ENCODE measurements around the gene ULK1.
"Not testable (repeated sequence)": the region's sequence is repeated elsewhere in the genome, so short reads cannot be mapped to it uniquely, and the experiment has no call there.

Gene ULK1

DNA sequence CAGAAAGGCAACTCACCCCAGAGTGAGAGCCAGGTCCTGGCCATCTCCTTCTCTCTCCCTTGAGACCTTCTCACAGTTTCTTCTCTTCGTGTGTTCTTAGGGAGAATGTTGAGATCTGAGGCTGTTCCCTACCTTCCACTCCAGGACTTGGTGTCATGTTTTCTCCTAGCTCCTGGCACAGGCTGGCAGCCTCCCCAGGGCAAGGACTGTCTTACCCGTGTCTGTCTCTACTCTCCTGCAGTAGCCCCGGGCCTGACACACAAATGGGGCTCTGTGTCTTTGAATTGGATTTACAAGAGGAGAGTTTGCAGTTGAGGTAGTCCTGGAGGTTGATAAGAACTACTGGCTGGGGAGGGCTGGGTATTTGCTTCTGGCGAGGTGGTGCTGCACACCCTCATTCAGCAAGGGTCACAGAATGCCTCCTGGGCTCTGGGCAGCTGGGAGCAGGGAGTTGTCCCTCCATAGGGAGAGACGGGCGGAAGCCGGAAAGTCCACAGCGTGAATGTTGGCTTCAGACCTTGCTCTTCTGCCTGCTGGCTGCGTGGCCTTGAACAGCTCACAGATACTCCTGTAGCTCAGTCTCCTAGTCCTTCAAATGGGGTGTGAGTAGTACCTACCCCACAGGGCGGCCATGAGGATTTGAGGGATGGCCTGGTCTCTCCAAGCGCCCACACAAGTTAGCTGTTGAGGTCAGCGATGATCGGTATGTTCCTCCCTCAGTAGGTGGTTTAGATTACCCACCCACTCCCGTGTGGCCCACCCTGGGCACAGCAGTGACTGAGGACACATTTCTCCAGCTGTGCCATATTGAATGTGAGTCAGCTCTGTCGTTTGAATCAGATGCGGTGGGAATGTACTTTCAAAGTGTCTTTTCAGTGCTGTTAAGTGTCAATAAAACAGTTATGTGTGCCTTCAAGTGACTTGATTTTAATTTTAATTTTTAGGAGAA is 65.5 kb downstream of the ULK1 start:
- H3F3A ChIP-seq (ENCODE audit: control insufficient read depth, insufficient read depth), result peaks cover 7% of the 10 kb centered on the region; the same call in 1 of the 2 replicates
- H3K9me3 ChIP-seq (ENCODE audit: control insufficient read depth, insufficient read depth, low read length), result no peaks in the 10 kb centered on the region
- H3K4me1 ChIP-seq (ENCODE audit: control insufficient read depth, low read length), result peaks cover 8% of the 10 kb centered on the region
- TF ChIP-seq, protein P1, sequence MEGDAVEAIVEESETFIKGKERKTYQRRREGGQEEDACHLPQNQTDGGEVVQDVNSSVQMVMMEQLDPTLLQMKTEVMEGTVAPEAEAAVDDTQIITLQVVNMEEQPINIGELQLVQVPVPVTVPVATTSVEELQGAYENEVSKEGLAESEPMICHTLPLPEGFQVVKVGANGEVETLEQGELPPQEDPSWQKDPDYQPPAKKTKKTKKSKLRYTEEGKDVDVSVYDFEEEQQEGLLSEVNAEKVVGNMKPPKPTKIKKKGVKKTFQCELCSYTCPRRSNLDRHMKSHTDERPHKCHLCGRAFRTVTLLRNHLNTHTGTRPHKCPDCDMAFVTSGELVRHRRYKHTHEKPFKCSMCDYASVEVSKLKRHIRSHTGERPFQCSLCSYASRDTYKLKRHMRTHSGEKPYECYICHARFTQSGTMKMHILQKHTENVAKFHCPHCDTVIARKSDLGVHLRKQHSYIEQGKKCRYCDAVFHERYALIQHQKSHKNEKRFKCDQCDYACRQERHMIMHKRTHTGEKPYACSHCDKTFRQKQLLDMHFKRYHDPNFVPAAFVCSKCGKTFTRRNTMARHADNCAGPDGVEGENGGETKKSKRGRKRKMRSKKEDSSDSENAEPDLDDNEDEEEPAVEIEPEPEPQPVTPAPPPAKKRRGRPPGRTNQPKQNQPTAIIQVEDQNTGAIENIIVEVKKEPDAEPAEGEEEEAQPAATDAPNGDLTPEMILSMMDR (IDR thresholded peaks at IDR 0.05; ENCODE audit: low read depth, low read length, poor library complexity, severe bottlenecking), result no peak
- no peak for TF ChIP-seq EZH2phosphoT487 (IDR thresholded peaks at IDR 0.05; ENCODE audit: borderline replicate concordance, low read length)
- no peak overlapping the region for H3K4me2 ChIP-seq (ENCODE audit: low read length)
- H3K36me3 ChIP-seq (ENCODE audit: control insufficient read depth, low read length), result peaks cover 38% of the 10 kb centered on the region
- H3K27me3 ChIP-seq (ENCODE audit: control insufficient read depth, low read length), result no peaks in the 10 kb centered on the region
- H3K4me3 ChIP-seq (ENCODE audit: low read length), result no peak overlapping the region
- no peaks in the 10 kb centered on the region for H3K9me2 ChIP-seq (replicated peaks; ENCODE audit: control insufficient read depth, low read length)
- peaks cover 29% of the 10 kb centered on the region for H4K20me1 ChIP-seq (ENCODE audit: control insufficient read depth, insufficient read depth, low read depth, low read length)
- peaks cover 88% of the 10 kb centered on the region for H3K79me2 ChIP-seq (ENCODE audit: control insufficient read depth, low read length)
- no peak overlapping the region for H3K27ac ChIP-seq (ENCODE audit: low read depth, low read length)

DNA sequence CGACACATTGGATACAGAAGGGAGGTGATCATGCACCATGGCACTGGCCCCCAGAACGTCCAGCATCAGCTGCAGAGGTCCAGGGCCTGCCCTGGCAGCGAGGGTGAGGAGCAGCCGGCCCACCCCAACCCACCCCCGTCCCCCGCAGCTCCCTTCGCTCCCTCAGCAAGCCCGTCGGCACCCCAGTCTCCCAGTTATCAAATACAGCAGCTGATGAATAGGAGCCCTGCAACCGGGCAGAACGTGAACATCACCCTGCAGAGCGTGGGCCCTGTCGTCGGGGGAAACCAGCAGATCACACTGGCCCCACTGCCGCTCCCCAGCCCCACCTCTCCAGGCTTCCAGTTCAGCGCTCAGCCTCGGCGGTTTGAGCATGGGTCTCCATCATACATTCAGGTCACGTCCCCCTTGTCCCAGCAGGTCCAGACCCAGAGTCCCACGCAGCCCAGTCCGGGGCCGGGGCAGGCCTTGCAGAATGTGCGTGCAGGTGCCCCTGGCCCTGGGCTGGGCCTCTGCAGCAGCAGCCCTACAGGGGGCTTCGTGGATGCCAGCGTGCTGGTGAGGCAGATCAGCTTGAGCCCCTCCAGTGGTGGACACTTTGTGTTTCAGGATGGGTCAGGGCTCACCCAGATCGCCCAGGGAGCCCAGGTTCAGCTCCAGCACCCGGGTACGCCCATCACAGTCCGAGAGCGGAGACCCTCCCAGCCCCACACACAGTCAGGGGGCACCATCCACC is 66.3 kb downstream of the ULK1 start:
- H3K27me3 ChIP-seq (ENCODE audit: control insufficient read depth, low read length); H3F3A ChIP-seq (ENCODE audit: control insufficient read depth, insufficient read depth); H3K4me1 ChIP-seq (ENCODE audit: control insufficient read depth, low read length); H3K9me2 ChIP-seq (replicated peaks; ENCODE audit: control insufficient read depth, low read length); H3K4me3 ChIP-seq (ENCODE audit: low read length); H3K4me2 ChIP-seq (ENCODE audit: low read length); H3K27ac ChIP-seq (ENCODE audit: low read depth, low read length); H3K9me3 ChIP-seq (ENCODE audit: control insufficient read depth, insufficient read depth, low read length): not testable (repeated sequence)
- peaks cover 88% of the 10 kb centered on the region for H3K79me2 ChIP-seq (ENCODE audit: control insufficient read depth, low read length)
- peaks cover 32% of the 10 kb centered on the region for H4K20me1 ChIP-seq (ENCODE audit: control insufficient read depth, insufficient read depth, low read depth, low read length)
- H3K36me3 ChIP-seq (ENCODE audit: control insufficient read depth, low read length), result peaks cover 40% of the 10 kb centered on the region

DNA sequence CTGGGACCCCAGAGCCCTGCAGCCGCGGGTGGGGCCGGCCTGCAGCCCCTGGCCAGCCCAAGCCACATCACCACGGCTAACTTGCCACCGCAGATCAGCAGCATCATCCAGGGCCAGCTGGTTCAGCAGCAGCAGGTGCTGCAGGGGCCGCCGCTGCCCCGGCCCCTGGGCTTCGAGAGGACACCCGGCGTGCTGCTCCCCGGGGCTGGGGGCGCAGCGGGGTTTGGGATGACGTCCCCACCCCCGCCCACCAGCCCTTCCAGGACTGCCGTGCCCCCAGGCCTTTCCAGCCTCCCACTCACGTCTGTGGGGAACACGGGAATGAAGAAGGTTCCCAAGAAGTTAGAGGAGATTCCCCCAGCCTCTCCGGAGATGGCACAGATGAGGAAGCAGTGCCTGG is 66.9 kb downstream of the ULK1 start:
- H3F3A ChIP-seq (ENCODE audit: control insufficient read depth, insufficient read depth); H3K9me2 ChIP-seq (replicated peaks; ENCODE audit: control insufficient read depth, low read length); H3K27me3 ChIP-seq (ENCODE audit: control insufficient read depth, low read length); H3K4me3 ChIP-seq (ENCODE audit: low read length); H3K9me3 ChIP-seq (ENCODE audit: control insufficient read depth, insufficient read depth, low read length); H3K27ac ChIP-seq (ENCODE audit: low read depth, low read length); H3K4me1 ChIP-seq (ENCODE audit: control insufficient read depth, low read length); H3K4me2 ChIP-seq (ENCODE audit: low read length): not testable (repeated sequence)
- H3K79me2 ChIP-seq (ENCODE audit: control insufficient read depth, low read length), result peaks cover 88% of the 10 kb centered on the region
- peaks cover 40% of the 10 kb centered on the region for H3K36me3 ChIP-seq (ENCODE audit: control insufficient read depth, low read length)
- peaks cover 30% of the 10 kb centered on the region for H4K20me1 ChIP-seq (ENCODE audit: control insufficient read depth, insufficient read depth, low read depth, low read length)

DNA sequence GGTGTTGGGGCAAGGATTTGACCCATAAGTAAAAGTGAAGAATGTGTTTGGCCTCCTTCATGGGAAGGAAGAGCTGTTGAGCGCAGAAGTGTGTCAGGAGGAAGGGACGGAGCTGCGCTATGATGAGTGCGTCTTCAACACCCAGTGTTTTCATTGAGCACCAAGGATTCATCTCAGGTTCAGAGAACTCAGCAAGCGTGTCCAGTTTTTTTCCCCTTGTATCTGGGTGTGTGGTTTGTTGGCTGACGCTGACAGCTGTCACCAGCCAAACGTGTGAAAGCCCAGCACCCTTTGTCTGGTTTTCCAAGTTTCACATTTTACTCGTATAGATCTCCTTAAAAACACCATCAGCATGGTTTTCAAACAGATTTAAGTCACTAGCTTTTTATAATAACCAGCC is 67.6 kb downstream of the ULK1 start:
- no peak overlapping the region for H3K27ac ChIP-seq (ENCODE audit: low read depth, low read length)
- peaks cover 30% of the 10 kb centered on the region for H4K20me1 ChIP-seq (ENCODE audit: control insufficient read depth, insufficient read depth, low read depth, low read length)
- no peaks in the 10 kb centered on the region for H3K9me3 ChIP-seq (ENCODE audit: control insufficient read depth, insufficient read depth, low read length)
- no peak overlapping the region for H3K4me2 ChIP-seq (ENCODE audit: low read length)
- peaks cover 8% of the 10 kb centered on the region for H3K4me1 ChIP-seq (ENCODE audit: control insufficient read depth, low read length)
- TF ChIP-seq, protein P1 (IDR thresholded peaks at IDR 0.05; ENCODE audit: low read depth, low read length, poor library complexity, severe bottlenecking), result no peak
- no peak for TF ChIP-seq EZH2phosphoT487 (IDR thresholded peaks at IDR 0.05; ENCODE audit: borderline replicate concordance, low read length)
- no peak overlapping the region for H3K4me3 ChIP-seq (ENCODE audit: low read length)
- peaks cover 40% of the 10 kb centered on the region for H3K36me3 ChIP-seq (ENCODE audit: control insufficient read depth, low read length)
- H3F3A ChIP-seq (ENCODE audit: control insufficient read depth, insufficient read depth), result peaks cover 7% of the 10 kb centered on the region; the same call in 1 of the 2 replicates
- no peaks in the 10 kb centered on the region for H3K9me2 ChIP-seq (replicated peaks; ENCODE audit: control insufficient read depth, low read length)
- no peaks in the 10 kb centered on the region for H3K27me3 ChIP-seq (ENCODE audit: control insufficient read depth, low read length)
- H3K79me2 ChIP-seq (ENCODE audit: control insufficient read depth, low read length), result peaks cover 88% of the 10 kb centered on the region
